ENCODE results near the gene UBE4B.

The UBE4B gene

DNA sequence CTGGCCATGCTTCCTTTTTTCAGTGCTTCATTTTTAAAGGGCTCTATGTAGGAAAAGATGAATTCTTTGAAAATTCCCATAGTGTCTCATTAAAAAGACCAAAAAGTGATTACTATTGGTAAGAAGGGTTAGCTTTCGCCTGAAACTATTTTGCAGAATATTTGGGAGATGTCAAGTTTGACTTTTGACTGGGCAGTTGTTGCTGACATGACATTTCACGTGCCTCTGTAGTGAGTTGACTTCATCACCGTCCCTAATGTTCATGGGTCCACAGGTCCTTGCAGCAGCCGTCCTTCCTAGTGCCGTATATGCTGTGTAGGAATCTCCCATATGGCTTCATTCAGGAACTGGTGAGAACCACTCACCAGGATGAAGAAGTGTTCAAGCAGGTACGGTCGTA lies 88.9 kb downstream of the UBE4B start:
- DNase-seq: no peak

DNA sequence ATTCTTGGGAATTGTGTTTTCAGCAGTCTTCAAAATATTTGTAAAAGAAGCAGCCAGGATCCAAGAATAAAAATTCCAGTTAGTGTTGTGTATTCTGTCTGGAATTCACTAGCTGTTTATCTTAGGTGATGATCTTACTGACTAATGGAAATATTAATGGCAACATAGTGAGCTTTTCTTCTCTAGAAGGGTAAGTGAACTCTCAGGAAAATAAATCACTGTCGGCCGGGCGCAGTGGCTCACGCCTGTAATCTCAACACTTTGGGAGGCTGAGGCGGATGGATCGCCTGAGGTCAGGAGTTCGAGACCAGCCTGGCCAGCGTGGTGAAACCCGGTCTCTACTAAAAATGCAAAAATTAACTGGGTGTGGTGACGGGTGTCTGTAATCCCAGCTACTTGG lies 90.2 kb downstream of the UBE4B start:
- no peak for DNase-seq

DNA sequence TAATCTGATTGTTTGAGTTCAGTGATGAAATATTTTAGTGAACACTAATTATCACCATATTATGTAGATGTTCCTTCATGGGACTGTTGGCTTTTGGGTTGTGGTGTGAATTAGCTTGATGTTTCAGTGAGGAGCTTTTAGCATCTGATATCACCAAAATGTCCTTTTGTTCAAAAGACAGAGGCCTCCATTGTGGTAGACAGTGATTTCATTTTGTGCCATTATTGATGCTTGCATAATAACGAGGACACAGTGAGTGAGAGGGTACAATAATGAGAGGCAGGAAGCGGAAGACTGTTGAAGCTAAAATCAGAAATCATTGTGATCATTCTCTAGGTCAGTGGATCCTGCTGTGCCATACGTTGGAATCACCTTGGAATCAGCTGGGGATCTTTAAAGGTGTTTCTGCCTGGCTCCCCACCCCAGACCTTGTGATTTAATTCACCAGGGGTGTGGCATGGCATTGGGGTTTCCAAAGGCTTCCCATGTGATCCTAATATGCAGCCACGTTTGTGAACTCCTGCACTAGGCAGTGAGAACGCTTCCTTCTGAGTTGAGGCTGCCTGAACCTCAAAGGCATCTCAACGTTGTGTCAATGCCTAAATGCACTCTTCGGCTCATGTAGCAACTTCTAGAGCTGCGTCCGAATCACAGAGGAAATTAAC lies 95.5 kb downstream of the UBE4B start:
- DNase-seq: no peak

DNA sequence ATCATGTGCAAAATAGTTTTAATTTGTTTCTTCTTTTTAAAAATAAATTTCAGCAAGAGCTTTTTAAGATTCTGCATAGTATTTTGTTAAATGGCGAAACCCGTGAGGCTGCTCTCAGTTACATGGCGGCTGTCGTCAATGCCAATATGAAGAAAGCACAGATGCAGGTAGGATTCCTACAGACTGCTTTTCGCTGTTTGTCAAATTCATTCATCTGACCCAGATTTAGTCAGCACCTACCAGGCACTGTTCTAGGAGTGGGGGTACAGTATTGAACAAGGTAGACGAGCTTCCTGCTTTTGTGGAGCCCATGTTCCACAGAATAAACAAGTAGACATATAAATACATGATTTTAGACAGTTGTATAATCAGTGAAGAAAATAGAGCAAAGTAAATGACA lies 99.6 kb downstream of the UBE4B start:
- no peak for DNase-seq

DNA sequence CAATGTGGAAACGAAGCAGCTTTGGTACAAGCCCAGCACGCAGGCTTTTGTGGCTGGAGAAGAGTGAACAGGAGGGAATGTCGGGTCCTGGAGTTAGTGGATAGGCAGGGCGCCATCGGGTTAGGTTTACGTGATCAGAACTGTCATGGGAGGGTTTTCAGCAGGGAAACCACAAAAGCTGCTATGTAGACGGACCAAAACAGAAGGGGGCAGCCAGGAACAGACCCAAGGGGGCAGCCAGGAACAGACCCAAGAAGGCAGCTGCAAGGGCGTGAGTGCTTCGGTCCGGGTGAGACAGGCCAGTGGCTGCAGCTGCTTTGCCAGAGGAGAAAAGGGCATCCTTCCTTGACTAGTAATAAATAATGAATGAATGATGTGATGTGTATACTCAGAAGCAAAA lies 100.1 kb downstream of the UBE4B start:
- no peak for DNase-seq

DNA sequence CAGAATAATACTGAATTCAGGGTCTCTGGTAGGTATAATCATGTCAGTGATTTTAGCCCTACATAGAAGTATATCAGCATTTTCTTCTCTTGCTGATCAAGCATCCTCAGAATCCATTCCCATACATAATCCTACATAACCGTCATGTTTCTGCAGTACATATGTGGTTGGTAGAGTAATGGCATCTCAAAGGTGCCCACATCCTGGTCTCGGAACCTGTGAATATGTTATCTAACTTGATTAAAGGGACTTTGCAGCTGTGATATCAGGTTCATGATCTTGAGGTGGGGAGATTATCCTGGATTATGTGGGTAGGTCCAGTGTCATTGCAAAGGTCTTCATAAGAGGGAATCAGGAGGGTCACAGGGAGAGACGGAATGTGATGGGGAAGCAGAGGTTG lies 108.2 kb downstream of the UBE4B start:
- no peak for DNase-seq

DNA sequence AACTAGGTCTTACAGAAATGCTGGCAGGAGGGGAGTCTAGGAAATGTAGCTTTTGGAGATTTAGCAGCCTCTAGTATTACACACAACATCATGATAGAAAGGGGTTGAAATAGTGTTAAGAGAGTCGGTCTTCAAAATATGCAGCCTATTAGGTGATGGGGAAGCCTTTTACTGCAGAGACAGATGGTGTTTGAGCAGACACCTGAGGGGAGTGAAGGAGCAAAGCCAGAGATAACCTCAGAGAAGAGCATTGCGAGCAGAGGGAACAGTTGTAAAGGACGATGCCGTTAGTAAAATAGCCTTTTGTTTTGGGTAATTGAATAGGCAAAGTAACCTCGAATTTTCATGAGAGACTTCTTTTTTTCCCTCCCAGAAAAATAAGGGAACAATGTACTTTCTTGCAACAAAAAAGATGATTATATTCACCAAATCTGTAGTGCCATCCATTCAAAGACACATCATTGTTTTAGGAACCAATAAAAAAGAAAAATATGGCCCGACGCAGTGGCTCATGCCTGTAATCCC lies 111.3 kb downstream of the UBE4B start:
- DNase-seq: no peak

DNA sequence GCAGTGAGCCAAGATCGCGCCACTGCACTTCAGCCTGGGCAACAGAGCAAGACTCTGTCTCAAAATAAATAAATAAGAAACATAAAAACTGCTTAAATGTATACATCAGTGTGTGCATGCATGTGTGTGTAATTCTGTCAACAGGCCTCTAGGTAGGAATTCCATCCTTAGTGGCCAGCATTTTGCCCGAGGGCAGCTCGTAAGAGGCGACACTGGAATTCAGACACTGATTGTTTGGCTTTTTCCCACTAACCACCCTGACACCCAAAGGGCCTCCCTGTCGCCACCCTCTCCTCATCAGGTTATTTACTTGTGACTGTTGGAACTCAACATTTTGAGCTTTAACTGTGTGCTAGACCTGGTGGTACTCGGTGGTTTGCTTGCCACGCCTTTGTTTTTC lies 113.6 kb downstream of the UBE4B start:
- no peak for DNase-seq

DNA sequence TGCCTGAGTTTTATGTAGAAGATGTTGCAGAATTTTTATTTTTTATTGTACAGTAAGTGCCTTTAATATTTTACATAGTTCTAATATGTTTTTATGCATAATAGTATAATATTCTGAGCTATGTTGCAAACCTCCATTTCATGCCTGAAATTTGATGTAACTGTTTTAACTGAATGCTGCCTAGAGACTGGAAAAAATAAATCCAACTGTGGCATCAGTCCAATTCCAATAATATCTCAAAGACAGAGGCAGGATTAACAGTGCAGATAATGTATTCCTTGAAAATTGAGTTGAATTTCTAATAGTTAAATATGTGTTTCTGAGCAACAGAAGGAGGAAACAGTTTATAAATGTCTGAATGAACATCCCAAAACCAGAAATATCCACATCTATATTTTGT lies 116.5 kb downstream of the UBE4B start:
- DNase-seq: no peak

DNA sequence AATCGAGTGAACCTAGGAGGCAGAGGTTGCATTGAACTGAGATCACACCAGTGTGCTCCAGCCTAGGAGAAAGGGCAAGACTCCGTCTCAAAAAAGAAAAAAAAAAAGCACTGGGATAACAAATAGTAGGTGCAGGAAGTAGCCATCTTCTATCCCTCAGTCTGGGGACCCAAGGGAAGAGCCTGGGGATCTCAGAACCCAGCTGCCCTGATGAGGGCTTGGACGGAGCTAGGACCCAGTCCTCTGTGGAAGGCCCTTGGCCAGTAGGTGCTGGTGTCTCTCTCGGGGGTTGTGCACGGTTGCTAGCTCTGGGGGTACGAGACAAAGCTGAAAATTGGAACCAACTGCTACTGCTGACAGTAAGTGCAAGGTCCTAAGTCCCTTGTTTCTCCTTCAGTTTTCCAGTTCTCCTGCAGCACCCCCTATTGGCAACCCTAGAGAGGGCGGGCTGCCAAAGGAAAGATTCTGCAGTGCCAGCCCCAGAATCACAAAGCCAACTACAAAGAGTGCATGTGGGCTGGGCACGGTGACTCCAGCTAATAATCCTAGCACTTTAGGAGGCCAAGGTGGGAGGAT lies 120.0 kb downstream of the UBE4B start:
- peak; percentile 19 for DNase-seq

DNA sequence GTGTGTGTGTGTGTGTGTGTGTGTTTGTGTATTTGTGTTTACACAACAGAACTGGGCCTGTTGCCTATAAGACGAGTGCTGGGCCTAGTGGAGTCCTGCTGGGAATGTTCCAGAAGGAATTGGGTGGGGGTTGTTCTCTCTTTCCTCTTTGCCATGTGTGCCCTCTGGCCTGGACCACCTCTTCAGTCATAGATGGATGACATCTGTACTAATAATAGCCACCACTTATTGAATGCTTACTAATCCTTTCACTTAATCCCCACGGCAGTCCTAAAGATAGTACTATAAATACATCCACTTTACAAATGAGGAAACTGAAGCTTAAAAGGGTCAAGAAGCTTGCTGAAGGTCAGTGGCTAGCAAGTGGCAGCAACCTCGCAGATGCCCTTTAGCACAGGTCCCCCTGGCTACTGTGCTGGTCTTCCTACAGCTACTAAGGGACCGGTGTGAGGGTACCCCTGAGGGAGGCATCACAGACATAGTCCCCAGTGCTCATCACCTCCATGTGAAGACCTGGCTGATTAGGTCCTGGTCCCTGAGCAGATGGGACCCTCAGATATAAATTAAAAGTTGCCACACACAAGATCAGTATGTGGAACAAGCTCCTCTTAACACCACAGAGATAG lies 122.4 kb downstream of the UBE4B start:
- DNase-seq: no peak

DNA sequence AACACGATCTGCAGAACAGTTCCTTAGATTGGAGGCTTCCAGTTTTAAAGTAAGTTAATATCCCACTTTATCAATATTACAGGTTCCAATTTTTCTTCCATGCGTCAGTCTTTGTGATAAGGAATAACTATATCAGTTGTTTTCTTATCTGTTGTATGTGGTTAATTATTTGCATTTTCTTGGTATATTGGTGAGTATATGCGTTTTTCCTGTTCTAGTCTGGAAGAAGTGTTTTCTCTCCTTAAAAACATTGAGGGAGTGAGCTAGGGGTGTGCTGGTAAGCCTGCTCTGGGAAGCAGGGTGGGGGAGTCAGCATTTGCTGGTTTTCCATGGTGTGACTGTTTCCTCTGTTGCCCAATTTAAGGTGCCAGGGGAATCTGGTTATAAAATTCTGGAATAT lies 127.4 kb downstream of the UBE4B start:
- DNase-seq: no peak

DNA sequence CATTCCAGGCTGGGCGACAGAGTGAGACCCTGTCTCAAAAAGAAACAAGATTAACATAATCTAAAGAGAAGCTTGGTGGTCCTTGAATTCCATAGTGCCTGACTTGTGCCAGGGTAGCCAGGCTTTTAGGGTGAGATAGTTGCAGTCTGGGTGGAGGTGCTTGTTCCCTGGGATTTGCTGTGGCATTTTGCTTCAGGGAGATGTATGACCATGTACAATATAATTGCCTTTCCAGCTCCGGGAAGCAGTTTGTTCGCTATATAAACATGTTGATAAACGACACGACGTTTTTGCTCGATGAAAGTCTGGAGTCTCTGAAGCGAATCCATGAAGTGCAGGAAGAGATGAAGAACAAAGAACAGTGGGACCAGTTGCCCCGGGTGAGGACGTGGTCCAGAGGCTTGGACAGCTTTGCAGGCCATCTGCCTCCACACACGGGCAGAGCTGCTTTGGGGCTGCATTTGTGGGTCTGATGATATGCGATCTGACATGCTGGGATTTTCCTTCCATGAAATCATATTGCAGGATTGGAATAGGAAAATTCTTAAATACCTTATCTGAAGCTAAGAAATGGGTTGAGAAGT lies 128.2 kb downstream of the UBE4B start:
- DNase-seq: no peak

DNA sequence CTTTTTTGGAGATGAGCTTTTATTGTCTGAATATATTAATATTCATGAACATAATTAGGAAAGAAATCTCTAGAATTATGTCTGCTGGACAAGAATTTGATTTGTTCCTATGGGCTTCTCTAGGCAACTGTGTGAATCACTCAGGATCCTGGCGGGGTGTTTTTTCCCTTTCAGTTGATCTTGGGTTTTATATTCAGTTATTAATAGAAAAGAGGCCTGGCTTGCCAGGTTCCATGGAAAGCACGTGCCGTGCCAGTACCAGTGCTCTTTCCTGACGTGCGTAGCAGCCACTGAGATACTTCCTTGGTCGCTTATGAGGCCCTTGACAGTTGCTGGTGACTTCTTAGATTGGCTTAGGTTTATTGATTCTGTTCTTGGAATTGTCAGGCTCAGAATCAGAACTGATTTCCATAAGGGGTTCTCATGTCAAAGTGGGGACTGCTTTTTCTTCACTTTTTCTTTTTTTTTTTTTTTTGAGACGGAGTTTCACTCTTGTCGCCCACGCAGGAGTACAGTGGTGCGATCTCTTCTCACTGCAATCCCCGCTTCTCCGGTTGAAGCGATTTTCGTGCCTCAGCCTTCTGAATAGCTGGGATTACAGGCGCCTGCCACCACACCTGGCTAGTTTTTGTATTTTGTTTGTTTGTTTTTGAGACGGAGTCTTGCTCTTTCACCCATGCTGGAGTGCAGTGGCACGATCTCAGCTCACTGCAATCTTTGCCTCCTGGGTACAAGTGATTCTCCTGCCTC lies 129.0 kb downstream of the UBE4B start:
- no peak for DNase-seq

DNA sequence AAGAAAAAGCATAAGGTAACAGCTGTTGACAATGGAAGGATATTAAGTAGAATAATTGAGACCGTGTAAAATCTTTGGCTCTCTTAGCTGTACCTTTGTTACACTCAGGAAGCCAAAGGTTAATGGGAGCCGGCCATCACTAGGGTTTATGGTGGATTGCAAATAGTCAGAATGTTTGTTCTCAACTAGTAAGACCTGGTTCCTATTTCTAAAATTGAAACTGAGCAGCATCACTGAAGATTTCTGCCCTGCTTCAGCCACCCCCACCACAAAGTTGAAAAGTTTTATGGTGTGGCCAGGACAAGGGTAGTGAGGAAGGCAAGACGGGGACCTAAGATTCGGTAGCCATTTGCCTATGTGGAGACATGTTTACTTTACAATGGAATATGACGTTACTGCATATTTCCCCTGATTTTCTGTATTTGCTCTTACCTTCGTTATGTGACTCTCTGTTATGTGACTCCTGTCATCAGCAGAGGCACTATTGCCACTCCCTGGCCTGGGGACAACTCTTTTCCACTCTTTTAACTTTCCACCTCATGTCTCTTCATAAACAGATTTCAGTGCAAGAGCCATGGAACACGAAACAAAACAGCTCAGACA lies 136.3 kb downstream of the UBE4B start:
- no peak for DNase-seq

DNA sequence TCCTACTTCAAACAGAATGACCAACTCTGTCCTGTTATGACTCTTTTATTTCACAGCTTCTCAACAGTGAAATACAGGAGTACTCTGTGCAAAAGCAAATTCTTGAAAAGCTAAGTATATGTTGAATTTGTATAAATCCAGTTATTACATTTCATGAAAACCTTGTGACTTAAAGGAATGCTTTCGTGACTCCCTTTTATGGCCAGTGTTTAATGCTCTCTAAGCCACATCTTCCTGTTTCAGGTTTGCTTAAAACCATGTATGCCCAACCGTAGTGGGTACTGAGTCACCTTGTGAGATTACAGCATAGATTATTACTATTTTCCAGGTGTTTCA lies 137.4 kb downstream of the UBE4B start:
- DNase-seq: no peak

DNA sequence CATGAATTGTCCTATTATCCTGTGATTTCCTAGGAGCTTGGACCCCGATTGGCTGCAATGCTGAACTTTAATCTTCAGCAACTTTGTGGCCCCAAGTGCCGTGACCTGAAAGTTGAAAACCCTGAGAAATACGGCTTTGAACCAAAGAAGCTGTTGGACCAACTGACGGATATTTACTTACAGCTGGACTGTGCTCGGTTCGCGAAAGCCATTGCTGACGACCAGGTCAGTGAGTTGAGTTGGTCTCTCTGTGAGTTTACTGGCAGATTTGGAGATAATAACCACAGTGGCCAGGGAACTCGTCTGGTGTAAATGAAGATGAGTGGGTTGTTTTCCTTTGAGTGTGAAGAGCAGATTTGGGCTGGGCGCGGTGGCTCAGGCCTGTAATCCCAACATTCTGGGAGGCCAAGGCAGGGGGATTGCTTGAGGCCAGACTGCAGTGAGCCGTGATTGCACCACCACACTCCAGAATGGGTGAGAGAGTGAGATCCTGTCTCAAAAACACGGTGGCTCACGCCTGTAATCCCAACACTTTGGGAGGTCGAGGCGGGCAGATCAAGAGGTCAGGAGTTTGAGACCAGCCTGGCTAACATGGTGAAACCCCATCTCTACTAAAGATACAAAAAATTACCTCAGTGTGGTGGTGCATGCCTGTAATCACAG lies 138.5 kb downstream of the UBE4B start:
- no peak for DNase-seq

DNA sequence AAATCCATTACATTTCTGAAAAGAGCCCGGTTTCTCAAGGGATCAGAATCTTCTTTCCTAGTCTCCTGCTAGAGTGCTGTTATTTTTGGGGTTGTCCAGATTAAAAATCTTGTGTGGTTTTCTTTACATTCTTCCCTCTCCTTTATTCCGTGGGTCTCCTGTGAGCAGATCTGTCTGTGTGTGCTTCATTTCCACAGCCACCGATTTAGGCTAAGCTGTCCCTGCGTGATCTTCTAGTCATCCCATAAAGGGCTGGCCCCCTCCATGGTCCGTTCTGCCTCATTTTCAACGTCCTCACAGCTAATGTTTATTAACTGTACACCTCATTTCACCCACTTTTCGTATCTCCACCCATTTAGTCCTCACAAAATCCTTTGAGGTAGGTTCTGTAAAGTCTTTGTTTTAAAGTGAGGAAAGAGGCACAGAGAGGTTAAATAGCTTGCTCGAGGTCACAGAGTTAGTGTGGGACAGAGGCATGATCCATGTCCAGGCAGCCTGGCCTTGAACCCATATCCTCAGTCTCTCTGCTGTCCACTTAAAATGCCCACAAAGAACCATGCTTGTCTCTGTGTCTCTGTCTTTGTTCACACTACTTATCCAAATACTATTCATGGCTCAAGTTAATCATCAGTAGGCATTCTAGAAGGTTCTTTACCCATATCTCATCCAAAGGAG lies 139.4 kb downstream of the UBE4B start:
- no peak for DNase-seq

DNA sequence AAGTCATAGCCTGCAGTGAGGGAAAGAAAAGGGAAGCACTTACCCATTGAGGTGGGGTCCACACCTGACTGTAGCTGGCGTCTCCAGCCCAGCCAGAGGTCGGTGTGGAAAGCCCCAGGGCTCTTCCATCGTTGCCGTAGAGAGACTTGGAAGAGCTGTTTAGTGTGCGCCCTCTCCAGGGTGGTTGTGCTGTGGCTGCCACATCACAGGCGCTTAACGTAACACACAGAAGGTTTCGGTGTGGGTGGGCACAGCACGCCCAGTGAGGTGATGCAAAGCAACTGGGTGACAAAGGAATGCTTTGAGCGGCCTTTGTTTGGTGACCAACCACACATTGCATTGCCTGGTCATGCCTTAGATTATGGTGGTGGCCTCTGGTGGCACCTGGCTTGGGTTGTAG lies 140.8 kb downstream of the UBE4B start:
- no peak for DNase-seq

DNA sequence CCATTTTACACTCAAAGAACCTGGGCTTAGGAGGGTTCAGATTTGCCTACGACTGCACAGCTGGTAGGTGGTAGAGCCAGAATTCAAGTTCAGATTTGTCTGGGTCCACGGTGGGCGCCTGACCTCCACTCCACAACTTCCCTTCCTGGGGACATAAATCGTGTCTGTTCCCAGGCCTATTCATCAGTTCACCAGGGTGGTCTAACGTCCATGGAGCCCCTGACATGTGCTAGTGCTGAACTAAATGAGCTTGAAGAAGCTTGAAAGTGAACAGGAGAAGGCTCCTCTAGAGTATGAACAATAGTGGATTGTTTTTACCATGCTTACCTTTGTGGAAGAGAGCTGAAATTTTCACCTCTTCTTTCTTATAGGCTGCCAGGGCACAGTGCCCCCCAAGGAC lies 145.1 kb downstream of the UBE4B start:
- DNase-seq: no peak

DNA sequence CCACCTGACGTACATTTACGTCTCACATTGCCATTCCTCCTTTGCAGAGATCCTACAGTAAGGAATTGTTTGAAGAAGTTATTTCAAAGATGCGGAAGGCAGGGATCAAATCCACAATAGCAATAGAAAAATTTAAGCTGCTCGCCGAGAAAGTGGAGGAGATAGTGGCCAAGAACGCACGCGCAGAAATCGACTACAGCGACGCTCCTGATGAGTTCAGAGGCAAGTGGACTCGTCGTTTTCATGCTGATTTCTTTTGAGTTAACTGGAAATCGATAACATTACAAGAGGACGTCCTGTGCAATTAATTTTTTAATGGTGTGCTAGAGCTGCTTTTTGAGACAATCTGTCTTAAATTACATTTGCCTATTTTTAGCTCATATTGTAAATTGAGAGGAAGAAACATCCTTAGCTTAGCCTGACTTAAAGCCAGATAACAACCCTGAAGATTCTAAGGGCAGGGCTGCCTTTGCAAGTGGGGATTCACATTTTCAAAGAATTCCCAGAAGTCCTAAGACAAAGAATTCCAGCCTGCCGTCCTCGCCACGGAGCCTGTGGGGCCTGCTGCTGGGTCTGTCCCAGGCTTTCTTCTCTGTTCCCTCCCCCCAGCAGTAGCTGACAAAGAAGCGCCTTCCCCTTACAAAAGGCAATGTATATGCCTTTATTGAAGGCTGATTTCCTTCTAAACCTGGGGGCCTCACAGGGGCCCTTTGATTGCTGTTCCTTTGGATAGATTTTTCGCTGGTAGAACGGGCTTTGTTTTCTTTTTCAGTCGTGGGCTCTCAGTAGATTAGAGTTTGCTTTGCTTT lies 146.0 kb downstream of the UBE4B start:
- DNase-seq: no peak
